Fibroblast of villous mesenchyme (primary cell): Measurements from ENCODE around the gene ANO3. TPM values are rescaled to one million over a fixed set of nuclear protein-coding genes. Genes with fewer than 3 reads are reported as not detected.

ENCODE experiments used
- DNase-seq: peaks from one replicate; pipeline ENCODE4 v3.0.0-alpha.2; 2010; ENCODE audit warnings: low read depth
- H3K4me3 ChIP-seq: 2 replicates; pipeline ENCODE4 v1.5.1; 2011; ENCODE audit warnings: low read depth, mild to moderate bottlenecking, low read length
- total RNA-seq: library from RNA; depleted of rRNA; stranded (reverse); fragments of >200 nt; gene quantifications from 2 replicates; pipeline ENCODE4 v1.2.3, GENCODE V29; 2012
- TF ChIP-seq, protein P1 (sequence below): IDR thresholded peaks from 2 replicates; pipeline ENCODE4 v1.5.1; 2012; ENCODE audit warnings: low read depth, mild to moderate bottlenecking, low read length; ENCODE audit not compliant: insufficient read depth

The ANO3 gene
- total RNA-seq, 1 donor, result under 0.01 TPM

DNA sequence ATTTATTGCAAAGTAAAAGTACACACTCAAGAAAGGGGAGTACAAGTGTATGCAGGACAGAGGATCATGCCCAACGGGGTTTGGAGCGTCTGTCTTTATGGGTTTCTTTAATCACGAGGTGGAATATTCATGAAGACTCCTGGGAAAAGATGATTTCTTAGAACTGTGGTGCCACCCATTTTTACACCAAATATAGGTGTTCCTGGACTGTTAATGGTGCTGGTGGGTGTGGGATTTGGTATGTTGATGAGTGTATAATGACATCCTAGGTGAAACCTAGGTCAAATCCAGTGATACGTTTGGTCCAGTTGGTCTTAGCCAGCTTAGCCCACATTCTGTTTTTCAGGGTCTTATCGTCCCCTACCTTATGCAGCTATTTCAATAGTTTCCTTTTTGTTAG lies 21.1 kb downstream of the ANO3 start:
- H3K4me3 ChIP-seq, result no peak overlapping the region
- DNase-seq, result no peak
- TF ChIP-seq, protein P1, sequence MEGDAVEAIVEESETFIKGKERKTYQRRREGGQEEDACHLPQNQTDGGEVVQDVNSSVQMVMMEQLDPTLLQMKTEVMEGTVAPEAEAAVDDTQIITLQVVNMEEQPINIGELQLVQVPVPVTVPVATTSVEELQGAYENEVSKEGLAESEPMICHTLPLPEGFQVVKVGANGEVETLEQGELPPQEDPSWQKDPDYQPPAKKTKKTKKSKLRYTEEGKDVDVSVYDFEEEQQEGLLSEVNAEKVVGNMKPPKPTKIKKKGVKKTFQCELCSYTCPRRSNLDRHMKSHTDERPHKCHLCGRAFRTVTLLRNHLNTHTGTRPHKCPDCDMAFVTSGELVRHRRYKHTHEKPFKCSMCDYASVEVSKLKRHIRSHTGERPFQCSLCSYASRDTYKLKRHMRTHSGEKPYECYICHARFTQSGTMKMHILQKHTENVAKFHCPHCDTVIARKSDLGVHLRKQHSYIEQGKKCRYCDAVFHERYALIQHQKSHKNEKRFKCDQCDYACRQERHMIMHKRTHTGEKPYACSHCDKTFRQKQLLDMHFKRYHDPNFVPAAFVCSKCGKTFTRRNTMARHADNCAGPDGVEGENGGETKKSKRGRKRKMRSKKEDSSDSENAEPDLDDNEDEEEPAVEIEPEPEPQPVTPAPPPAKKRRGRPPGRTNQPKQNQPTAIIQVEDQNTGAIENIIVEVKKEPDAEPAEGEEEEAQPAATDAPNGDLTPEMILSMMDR, result no peak

GRCh38 chr11:26359055-26359454 lies 27.1 kb downstream of the ANO3 start:
- no peak for DNase-seq
- no peak overlapping the region for H3K4me3 ChIP-seq
- TF ChIP-seq, protein P1, result no peak

DNA sequence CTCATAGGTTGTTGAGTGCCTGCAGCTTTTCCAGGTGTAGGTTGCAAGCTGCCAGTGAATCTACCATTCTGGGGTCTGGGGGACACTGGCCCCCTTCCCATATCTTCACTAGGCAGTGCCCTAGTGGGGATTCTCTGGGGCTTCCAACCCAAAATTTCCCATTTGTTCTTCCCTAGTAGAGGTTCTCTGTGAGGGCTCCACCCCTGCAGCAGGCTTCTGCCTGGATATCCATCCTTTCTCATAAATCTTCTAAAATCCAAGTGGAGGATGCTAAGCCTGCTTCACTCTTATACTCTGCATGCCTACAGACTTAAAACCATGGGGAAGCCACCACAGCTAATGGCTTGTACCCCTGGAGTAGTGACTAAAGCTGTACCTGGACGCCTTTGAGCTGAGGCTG lies 33.4 kb downstream of the ANO3 start:
- TF ChIP-seq, protein P1, result no peak
- H3K4me3 ChIP-seq, result no peak overlapping the region
- no peak for DNase-seq

GRCh38 chr11:26377619-26378018 lies 45.7 kb downstream of the ANO3 start:
- TF ChIP-seq, protein P1, result no peak
- DNase-seq, result no peak
- no peak overlapping the region for H3K4me3 ChIP-seq

GRCh38 chr11:26399336-26399735 lies 67.4 kb downstream of the ANO3 start:
- TF ChIP-seq, protein P1, result no peak
- DNase-seq, result no peak
- no peak overlapping the region for H3K4me3 ChIP-seq

DNA sequence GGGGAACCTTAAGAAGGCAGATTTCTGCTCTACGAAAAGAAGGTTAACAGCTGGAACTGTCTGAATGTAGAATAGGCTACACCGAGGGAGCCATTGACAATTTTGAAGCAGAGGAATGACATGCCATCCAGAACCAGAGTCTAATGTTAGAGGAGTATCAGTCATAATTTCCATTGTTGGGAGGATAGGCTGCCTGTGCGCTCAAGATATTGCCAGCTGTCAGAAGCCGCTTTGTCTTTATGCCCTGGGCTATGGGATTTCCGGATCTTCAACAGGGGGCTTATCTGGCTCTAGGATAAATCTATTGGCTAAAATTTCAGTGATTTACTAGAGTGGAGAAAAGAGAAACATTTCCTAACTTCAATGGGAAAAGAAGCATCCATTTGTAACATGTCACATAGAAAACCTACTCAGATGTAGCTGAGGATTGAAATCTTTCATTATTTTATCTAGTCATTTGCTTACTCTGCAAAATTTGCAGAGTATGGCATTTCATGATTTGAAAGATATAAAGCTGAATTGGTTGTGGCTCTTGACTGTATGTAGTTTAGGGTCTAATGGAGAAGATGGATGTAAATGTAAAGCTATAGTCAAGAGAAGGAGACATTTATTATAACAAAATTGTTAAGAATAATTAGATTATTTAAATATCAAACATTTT lies 78.9 kb downstream of the ANO3 start:
- DNase-seq, result no peak
- TF ChIP-seq, protein P1, result no peak
- no peak overlapping the region for H3K4me3 ChIP-seq

- no peak overlapping the region for H3K4me3 ChIP-seq
- TF ChIP-seq, protein P1, result no peak
- DNase-seq, result no peak
These were observed 81.0 kb downstream of the ANO3 start for GRCh38 chr11:26412955-26413354.
